Measurements from ENCODE around the gene ROR1. TPM values are rescaled to one million over a fixed set of nuclear protein-coding genes. Genes with fewer than 3 reads are reported as not detected.

The ROR1 gene
- total RNA-seq, 1 experiment from 2014 or later = 10.5 TPM

DNA sequence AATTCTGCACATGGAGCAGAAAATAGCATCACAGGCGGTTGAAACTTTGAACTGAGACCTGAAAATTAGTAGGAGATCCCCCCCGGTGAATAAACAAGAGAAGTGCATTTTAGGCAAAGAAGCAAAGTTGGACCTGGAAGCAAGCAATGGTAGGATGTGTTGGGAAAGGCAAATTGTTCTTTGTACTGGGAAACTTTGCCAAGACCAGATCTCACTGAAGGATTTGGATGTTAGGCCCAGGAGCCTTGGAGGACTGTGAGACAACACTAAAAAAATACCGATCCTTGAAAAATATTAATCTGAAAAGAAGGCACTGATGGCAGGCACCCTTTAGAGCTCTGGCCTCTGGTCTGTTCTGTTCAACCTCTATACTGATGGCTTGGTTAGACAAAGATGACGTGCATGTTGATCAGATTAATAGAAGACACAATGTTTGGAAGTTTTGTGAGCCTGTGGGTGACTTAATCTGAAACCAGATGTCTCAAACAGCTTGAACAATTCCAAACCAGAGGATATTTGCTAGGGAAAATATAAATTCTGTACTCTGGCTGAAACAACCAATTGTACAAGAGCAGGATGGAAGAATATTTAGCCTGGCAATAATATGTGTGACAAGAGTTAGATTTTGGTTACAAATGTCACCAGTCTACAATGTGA lies 108.4 kb downstream of the ROR1 start:
- DNase-seq (ENCODE audit: low read depth) = no peak

DNA sequence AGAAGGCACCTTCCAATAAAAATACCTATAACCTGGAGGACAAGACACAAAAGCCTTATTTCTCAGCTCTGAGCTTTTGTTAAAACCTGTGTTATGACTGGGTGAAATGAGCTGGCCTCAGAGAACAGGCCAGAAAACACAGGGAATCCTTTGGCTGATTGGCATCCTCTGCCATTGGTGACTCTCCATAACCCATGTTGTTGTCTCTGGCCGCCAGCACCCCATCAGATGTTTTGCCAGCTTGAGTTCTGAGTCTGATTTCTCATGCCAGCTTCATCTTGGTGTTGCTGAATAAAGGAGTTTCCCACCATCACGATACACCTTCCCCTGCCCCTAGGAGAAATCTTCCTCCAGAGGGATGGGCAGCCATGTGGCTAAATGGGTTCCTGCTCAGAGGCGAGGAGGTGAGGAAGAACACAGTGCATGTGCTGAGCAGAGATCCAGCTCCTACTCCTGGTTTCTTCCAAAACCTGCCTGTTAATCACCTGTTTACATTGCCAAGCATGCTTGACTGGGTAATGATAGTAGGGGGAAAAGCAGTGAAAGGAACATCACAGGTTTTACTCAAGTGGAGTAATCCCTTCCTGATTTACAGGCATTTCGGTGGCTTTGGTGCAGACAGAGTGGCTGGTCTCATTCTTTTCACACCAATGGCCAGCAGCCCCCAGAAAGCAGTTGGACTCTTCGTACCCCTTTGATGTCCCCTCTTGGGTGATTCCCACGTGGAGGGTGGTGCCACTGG lies 109.8 kb downstream of the ROR1 start:
- no peak for DNase-seq (ENCODE audit: low read depth)

DNA sequence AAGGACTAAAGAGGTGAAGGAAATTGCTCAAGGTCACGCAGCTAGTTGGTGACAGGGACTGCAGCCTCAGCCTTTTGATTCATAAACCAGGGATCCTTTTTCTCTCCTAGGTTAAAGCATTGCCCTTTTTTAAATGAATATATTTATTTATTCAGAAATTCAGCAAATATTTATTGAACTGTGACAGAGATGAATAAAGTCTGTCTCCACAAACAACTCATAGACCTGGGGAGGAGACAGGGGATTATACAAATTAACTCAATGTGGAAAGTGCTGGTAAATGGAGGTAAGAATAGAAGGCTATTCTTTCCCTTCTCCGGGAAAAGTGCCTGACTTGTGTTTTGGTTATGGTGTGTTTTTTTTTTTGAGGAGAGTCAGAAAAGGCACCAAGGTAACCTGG lies 110.7 kb downstream of the ROR1 start:
- DNase-seq (ENCODE audit: low read depth) = no peak

DNA sequence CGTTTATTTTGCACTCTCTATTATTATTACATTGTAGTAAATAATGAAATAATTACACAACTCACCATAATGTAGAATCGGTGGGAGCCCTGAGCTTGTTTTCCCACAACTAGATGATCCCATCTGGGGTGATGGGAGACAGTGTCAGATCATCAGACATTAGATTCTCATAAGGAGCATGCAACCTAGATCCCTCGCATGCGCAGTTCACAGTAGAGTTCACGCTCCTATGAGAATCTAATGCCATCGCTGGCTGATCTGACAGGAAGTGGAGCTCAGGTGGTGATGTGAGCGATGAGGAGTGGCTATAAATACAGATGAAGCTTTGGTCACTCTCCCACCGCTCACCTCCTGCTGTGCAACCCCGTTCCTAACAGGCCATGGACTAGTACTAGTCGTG lies 112.1 kb downstream of the ROR1 start:
- DNase-seq (ENCODE audit: low read depth) = no peak

DNA sequence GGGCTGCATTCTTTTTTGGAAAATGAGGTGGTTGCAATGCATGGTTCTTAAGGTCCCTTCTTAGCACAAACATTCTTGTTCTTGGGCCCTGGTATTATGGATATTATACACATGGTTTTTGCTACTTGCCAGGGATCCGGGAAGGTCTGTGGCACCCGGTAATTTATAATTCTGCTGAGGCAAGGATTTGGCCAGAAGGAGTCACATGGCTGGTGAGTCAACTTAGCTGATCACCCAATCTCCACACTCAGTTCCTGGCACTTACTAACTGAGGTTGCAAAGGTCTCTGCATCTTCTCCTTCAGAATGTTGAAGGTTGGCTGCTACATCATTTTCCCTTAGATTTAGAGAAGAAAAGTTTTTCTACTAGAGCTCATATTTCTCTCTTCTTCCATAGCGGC lies 112.5 kb downstream of the ROR1 start:
- peak; percentile 31 for DNase-seq (ENCODE audit: low read depth)

DNA sequence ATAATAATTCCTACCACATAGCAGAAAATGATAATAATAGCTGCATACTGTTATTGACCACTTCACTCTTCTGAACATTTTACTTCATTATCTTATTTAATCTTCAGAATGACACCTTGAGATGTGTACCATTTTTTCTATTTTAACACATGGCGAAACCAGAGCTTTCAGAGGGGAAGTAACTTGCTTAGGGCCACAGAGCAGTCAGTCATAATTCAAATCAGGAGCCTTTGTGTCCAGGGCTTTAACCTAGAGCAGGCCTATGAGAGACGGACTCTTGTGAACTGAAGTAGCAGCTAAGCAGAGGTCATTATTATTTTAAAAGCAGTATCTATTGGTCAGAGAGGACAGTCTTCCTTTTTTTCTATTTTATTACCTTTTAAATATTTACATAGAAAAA lies 114.0 kb downstream of the ROR1 start:
- DNase-seq (ENCODE audit: low read depth) = no peak

DNA sequence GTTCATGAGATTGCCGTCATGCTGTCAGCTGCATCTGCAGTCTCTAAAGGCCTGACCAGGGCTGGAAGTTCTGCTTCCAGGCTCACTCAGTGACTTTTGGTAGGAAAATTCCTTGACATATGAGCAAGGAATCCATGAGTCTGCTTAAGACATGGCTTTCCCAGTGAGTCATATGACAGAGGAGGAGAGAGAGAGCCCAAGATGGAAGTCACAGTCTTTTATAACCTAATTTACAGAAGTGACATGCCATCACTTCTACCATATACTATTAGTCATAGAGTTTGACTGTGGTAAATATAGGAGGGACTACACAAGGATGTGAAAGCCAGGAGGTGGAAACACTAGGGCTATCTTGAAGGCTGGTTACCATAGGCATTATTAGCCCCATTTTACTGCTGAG lies 115.2 kb downstream of the ROR1 start:
- peak; percentile 38 for DNase-seq (ENCODE audit: low read depth)

DNA sequence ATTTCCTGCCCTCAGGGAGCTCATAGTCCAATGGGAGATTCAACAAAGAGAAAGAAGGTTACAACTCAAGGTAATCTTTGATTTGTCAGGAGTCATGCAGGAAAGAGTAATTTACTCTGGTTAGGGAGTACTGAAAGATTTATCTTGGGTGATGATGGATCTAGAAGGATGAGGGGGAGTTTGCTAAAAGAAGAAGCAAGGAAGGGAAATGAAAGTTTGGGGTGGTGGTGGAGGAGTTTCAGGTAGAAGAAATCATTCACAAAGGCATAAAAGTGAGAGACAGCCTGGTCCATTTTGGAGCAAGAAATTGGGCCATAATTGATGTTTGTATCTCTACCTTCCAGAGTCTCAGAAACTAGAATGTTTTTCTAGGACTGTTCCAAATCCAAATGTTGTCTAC lies 116.7 kb downstream of the ROR1 start:
- no peak for DNase-seq (ENCODE audit: low read depth)

DNA sequence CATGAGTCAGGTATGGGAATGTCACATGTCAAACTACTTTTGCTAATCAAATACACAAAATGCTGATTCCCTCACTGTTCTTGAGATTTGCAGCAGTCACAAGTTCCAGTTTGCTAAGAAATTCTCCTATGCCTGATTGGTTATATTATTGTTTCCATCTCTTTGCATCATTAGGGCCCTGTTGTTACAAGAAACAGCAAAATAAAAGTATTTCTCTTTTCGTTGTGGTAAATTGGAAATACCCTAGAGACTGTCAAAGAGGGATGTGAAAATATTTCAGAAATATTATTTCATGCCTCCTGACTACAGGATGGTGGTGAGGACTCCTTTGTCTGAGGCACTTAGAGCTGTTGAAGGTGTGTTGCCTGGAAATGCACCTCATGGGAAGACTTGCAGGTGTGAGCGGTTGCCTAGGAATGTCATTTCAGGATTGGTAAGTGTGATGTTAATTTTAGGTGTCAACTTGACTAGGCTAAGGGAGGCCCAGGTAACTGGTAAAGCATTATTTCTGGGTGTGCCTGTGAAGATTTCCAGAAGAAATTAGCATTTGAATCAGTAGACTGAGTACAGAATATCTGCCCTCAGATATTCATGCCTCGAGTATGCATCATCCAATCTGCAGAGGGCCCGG lies 117.4 kb downstream of the ROR1 start:
- no peak for DNase-seq (ENCODE audit: low read depth)

DNA sequence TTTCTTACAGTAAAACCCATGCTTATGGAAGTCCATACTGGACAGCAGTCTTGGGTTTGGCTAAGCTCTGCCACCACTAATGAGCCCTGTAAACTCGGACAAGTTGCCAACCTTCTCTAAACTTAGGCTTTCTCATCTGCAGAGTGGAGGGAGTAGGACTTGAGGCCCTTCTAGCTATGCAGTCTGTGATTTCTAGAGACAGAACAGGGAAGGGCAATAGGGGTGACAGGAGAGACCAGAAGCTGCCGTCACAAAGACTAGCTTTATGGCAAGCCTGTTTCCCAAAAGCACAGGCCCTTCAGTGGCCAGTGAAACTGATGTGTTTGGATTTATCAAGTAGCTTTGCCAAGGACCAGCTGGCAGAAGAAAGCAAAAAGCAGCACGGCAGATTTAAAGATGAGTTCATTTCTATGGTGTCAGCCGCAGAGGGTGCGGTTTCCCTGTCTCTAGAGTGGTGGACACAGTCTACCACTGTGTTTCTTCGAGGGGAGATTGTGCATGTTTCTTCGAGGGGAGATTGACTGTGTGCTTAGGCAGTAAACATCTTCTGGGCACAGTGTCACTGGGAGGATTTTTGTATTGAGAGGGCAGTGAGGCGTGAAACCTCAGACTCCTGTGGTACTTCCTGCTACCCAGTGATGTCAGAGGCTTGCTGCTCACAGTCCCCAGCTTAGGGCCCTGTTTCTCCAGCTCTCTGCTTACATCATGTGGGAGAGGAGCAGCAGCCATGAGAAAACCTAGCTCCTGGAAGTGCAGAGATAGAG lies 119.0 kb downstream of the ROR1 start:
- peak; percentile 91 for DNase-seq (ENCODE audit: low read depth)

DNA sequence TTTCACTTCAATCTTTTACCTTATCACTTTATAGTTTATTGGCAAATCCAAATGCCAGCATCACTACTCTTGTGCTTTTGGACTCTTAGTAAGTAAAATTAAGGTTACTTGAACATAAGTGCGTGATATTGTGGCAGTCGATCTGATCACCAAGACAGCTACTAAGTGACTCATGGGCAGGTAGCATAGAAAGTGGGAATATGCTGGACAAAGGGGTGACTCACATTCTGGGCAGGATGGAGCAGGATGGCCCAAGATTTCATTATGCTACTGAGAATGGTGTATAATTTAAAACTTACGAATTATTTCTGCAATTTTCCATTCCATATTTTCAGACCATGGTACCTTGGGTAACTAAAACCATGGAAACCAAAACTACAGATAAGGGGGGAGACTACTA lies 120.2 kb downstream of the ROR1 start:
- peak; percentile 58 for DNase-seq (ENCODE audit: low read depth)

DNA sequence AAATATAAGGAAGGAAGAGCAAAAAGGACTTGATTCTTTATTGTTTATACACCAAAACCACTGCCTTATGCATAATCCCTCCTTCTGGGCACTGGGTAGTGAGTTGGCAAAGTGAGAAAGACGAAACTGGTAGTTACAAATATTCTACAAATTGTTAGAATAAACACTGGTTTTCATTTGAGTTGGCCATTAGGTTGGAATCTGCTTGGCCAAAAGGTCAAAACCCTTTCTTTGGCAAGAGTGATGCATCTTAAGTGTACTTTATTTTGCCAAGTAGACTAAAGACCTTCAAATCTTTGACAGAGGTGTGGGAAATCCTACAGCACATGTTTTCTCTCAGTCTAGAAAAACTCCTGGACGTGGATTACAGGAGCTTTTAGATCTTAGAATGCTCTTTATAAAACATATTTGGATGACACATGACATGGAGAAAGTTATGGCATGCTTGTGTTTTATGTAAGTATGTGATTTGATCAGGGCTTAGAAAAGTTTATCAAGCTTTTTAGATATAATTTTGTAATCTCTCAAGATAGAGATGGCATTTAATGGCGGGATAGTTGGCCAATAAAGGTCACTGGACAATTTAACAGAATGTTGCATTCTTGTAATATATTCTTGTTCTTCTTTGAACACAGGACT lies 120.9 kb downstream of the ROR1 start:
- DNase-seq (ENCODE audit: low read depth) = no peak

DNA sequence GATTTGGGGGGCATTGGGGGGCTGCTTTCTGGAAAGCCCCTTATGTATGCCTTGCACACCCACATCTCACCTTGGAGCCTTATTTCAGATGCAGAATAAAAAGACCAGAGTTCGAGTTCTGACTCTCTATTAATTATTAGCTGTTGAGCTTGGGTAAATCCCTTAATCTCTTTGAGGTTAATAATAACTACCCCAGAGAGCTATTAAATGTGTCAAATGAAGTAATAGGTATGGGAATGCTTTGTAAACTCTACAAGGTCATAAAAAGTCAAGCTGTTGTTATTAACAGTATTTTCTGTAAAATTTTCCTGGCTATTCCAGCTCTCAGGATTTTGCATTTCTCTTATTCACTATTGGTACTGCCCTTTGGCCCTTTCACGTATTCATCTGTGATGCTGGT lies 122.9 kb downstream of the ROR1 start:
- DNase-seq (ENCODE audit: low read depth) = no peak

DNA sequence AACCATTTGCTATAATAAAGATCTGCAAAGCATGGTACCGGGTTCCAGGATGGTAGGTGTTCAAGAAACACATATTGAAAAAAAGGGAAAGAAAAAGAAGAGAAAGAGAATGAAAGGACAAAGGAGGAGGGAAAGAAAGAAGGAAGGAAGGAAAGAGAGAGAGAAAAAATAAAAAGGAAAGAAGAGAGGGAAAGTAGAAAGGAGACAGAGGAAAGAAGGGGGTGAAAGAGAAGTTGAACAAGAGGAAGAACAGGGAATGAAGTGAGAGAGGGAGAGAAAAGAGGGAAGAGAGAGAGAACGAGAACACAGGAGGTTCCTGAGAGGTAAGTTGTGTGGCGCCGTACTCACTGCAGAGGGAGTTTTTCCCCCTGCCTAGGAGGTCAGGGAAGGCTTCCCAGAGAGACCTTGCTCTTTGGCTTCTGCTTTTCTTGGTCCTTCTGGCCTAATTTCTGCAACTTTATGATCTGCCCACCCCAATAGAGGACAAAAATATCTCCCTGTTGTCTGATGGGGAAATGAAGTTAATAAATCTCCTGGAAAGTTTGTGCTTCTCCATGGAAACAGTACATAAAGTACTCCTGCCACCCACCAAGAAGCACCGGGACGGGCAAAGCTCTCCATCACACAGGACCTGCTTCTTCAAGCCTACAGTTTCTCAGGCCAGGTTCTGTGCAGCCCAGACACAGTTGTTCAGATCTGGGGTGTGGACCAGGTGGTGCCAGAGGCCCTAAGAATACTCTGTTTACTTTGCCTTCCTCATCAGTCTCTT lies 124.8 kb downstream of the ROR1 start:
- no peak for DNase-seq (ENCODE audit: low read depth)

DNA sequence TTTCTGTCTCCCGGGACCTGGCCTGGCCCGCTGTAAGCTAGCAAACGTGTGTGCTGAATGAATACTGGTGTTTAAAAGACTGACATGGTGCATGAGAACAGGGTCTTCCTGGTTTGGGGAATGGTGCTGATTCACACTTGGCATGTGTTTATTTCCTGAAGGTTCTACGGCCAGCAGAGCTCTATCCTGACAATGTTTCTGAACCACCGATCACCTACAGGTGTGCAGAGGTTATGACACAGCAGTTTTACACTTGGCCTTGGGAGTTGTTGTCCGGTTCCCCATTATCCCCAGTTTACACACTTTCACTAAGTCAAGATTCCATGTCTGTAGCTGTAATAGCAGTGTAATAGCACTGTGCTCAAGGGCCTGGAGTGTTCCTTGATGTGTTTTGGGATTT lies 127.3 kb downstream of the ROR1 start:
- DNase-seq (ENCODE audit: low read depth) = no peak

DNA sequence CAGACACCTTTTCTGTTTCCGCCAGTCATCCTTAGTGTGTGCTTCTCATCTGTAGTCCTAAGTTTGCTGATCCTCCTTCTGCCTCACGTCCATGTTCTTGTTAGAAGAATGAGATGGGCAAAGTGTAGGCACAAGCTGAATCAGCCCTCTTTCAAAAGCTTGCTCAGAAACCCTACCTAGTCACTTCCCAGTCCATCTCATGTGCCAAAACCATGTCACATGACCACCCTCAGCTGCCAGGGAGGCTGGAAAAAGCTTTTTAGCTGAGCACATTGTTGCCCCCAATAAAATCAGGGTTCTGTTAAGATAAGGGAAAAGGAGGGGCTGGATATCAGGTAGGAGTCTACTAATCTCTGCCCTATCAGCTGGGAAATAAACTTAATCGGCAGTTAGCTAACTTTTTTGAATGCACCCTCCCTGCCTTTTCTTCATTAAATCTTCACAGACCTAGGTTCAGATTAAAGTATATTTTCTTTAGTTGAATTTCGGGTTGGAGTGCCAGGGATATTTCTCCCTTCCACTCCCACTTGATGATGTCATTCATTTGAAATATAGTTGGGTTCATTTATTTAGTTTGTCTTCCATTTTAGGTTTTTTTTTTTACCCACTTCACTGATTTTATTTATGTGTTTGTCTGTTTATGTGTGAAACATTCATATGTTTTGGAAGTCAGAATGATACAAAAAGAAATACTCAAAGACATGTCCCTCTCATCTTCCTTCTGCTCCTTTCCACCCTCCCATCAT lies 129.2 kb downstream of the ROR1 start:
- peak; percentile 36 for DNase-seq (ENCODE audit: low read depth)

DNA sequence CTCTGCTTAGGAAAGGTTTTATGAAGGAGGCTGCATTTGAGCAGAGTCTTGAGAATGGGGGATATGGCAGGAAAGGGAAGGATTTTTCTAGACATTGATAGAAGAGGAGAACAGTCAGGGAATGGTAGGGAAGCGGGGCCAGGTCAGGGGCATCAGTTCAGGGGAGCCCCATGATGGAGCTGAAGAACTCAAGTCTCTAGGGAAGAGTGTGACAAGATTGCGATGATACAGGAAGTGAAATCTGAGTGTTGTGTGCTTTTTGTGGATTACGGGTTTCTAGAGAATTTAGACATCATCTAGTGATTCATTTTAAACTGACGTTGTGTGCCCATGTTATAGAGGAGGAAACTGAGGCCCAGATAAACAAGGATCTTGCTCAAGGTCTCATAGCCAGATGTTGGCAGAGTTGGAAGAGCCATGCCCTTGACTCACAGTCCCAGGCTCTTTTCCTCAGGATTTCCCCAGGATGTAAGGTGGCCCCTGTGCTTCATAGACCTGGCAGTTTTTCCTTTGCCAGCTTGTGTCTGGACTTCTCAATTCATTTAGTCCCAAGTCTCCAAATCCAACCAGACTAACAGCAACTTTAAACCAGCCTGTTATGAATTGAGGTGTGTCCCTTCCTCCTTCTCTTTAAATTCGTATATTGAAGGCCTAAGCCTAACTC lies 130.3 kb downstream of the ROR1 start:
- no peak for DNase-seq (ENCODE audit: low read depth)

DNA sequence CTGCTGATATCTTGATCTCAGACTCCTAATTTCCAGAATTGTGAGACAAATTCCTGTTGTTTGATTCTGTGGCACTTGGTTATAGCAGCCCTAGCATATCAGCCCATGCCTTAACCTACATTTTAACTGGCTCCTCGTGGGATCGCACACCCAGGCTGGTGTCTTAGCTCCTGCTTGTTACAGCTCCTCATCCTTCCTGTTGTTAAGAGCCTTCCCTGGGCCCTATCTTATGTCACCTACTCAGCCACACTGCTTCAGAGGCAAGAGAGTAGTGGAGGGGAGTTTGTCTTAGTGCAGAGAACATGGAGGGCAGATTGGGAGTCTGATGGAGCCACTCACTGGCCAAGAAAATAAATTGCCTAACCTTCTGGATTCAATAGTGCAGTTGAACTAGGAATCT lies 131.0 kb downstream of the ROR1 start:
- no peak for DNase-seq (ENCODE audit: low read depth)

DNA sequence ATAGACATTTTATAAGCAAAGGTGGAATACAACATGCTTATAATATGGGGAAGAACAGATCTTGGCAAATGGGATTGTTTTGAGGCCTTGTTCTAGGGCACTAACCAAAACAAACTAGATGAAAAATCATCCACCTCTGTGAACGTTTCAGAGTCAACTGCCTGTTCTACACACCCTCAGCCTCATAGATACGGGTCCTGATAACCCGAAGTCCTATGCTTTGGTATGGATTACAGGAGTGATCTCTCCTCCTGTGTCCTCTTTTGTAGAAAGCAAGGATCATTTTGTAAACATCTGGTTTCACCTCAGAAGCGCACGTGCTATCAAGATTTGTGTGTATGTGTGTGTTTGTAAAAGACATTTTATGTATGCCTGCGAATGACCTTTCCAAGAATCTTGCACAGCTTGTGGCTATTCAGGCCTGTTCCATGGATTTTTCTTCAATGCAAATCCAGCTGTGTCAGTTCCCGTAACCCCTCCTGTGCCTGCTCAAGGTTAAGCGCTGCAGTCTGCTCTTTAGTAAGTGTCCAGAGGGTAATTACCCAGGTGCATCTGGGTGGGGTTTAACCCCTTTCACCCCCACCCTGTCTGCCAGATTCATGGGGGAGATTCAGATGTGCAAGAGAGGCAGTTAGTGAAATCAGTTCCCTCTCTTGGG lies 132.4 kb downstream of the ROR1 start:
- DNase-seq (ENCODE audit: low read depth) = no peak
